Measurements from ENCODE around the gene SLU7.

- TF ChIP-seq EZH2 (IDR thresholded peaks at IDR 0.05; ENCODE audit: low read length, unreplicated experiment): no peak
- TF ChIP-seq, protein P1, sequence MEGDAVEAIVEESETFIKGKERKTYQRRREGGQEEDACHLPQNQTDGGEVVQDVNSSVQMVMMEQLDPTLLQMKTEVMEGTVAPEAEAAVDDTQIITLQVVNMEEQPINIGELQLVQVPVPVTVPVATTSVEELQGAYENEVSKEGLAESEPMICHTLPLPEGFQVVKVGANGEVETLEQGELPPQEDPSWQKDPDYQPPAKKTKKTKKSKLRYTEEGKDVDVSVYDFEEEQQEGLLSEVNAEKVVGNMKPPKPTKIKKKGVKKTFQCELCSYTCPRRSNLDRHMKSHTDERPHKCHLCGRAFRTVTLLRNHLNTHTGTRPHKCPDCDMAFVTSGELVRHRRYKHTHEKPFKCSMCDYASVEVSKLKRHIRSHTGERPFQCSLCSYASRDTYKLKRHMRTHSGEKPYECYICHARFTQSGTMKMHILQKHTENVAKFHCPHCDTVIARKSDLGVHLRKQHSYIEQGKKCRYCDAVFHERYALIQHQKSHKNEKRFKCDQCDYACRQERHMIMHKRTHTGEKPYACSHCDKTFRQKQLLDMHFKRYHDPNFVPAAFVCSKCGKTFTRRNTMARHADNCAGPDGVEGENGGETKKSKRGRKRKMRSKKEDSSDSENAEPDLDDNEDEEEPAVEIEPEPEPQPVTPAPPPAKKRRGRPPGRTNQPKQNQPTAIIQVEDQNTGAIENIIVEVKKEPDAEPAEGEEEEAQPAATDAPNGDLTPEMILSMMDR (conservative IDR thresholded peaks at IDR 0.05; ENCODE audit: low read depth, low read length): no peak
- no peak for TF ChIP-seq EZH2phosphoT487 (IDR thresholded peaks at IDR 0.05; ENCODE audit: borderline replicate concordance, low read length)
Observed at GRCh38 chr5:160385496-160385895, 33.4 kb downstream of the SLU7 start.

All from PC-3 (cell line).